GM18499 (cell line): ENCODE measurements around the gene PDLIM5.
"Not testable (repeated sequence)": the region's sequence is repeated elsewhere in the genome, so short reads cannot be mapped to it uniquely, and the experiment has no call there.

Source experiments
- ATAC-seq: cut with Tn5 transposase; IDR thresholded peaks from one replicate; pipeline ENCODE4 v1.9.1; 2021; ENCODE audit warnings: moderate number of reproducible peaks; ENCODE audit not compliant: insufficient read depth, unreplicated experiment

PDLIM5 gene

GRCh38 chr4:94488670-94489069, 36.9 kb downstream of the PDLIM5 start:
- no peak for ATAC-seq

- no peak for ATAC-seq
Observed at GRCh38 chr4:94489098-94489497, 37.4 kb downstream of the PDLIM5 start.

- ATAC-seq, result no peak
Observed at GRCh38 chr4:94490437-94490836, 38.7 kb downstream of the PDLIM5 start.

- ATAC-seq, result no peak
Observed at GRCh38 chr4:94491322-94491721, 39.6 kb downstream of the PDLIM5 start.

- ATAC-seq, result no peak
Observed at GRCh38 chr4:94495408-94495807, 43.7 kb downstream of the PDLIM5 start.

- ATAC-seq, result no peak
Observed at GRCh38 chr4:94497690-94498089, 45.9 kb downstream of the PDLIM5 start.

- no peak for ATAC-seq
Observed at GRCh38 chr4:94498502-94498901, 46.8 kb downstream of the PDLIM5 start.

- no peak for ATAC-seq
Observed at GRCh38 chr4:94500685-94501084, 48.9 kb downstream of the PDLIM5 start.

- no peak for ATAC-seq
Observed at GRCh38 chr4:94504545-94504944, 52.8 kb downstream of the PDLIM5 start.

GRCh38 chr4:94506822-94507221, 55.1 kb downstream of the PDLIM5 start:
- no peak for ATAC-seq

- no peak for ATAC-seq
Observed at GRCh38 chr4:94507281-94507680, 55.5 kb downstream of the PDLIM5 start.

GRCh38 chr4:94507708-94508107, 56.0 kb downstream of the PDLIM5 start:
- no peak for ATAC-seq

- no peak for ATAC-seq
Observed at GRCh38 chr4:94508296-94508695, 56.6 kb downstream of the PDLIM5 start.

- ATAC-seq, result no peak
Observed at GRCh38 chr4:94508806-94509205, 57.1 kb downstream of the PDLIM5 start.

- ATAC-seq, result no peak
Observed at GRCh38 chr4:94511591-94511990, 59.8 kb downstream of the PDLIM5 start.

- ATAC-seq, result not testable (repeated sequence)
Observed at GRCh38 chr4:94513532-94513931, 61.8 kb downstream of the PDLIM5 start.

GRCh38 chr4:94515365-94515764, 63.6 kb downstream of the PDLIM5 start:
- ATAC-seq, result no peak

GRCh38 chr4:94516067-94516466, 64.3 kb downstream of the PDLIM5 start:
- no peak for ATAC-seq

GRCh38 chr4:94516999-94517398, 65.3 kb downstream of the PDLIM5 start:
- ATAC-seq, result no peak

GRCh38 chr4:94517492-94517891, 65.8 kb downstream of the PDLIM5 start:
- ATAC-seq, result no peak

- no peak for ATAC-seq
Observed at GRCh38 chr4:94519019-94519418, 67.3 kb downstream of the PDLIM5 start.

GRCh38 chr4:94519925-94520789, 68.4 kb downstream of the PDLIM5 start:
- no peak for ATAC-seq
